IMR-90 (cell line): ENCODE data around the gene KRTAP20-2. TPM values are rescaled to one million over a fixed set of nuclear protein-coding genes. Genes with fewer than 3 reads are reported as not detected.

Source experiments
- ATAC-seq: fragments of 200-7000 bp; cut with Tn5 transposase; 2 replicates; pipeline ENCODE4 v1.9.1; 2020; ENCODE audit warnings: low read depth, mild to moderate bottlenecking, moderate library complexity
- BruUV-seq: library from RNA; stranded (reverse); fragments of 400-500 nt; replicated peaks from 2 replicates; lab custom pipeline; 2021; lab: Mats Ljungman, UMichigan
- CTCF ChIA-PET: fragments of 300-600 bp; formaldehyde crosslinking; extraction: SDS; loops from one replicate; lab custom pipeline; 2021; ENCODE audit warnings: antibody characterized with exemption; lab: Yijun Ruan, JAX
- POLR2A ChIA-PET: fragments of 300-600 bp; sonication (Branson Sonifier 250); formaldehyde crosslinking; loops from one replicate; lab custom pipeline; 2022; ENCODE audit warnings: antibody characterized with exemption; ENCODE audit not compliant: unreplicated experiment; lab: Charles Lee
- DNase-seq: peaks from one replicate; pipeline ENCODE4 v3.0.0; 2013
- H2AFZ ChIP-seq: replicated peaks from 2 replicates; pipeline ENCODE3; 2013; ENCODE audit warnings: low read length, mild to moderate bottlenecking; ENCODE audit not compliant: poor library complexity
- H2AK5ac ChIP-seq: 2 replicates; pipeline ENCODE4 v1.6.1; 2013; ENCODE audit warnings: low read depth, low read length, inconsistent platforms
- H2AK9ac ChIP-seq: replicated peaks from 2 replicates; pipeline ENCODE3; 2013; ENCODE audit warnings: mild to moderate bottlenecking, low read depth, low read length, moderate library complexity; ENCODE audit not compliant: poor library complexity
- H2BK120ac ChIP-seq: 2 replicates; pipeline ENCODE4 v1.6.1; 2013; ENCODE audit warnings: low read depth, low read length, inconsistent platforms
- H2BK15ac ChIP-seq: 3 replicates; pipeline ENCODE4 v1.6.1; 2013; ENCODE audit warnings: low read depth, low read length, inconsistent platforms
- H2BK20ac ChIP-seq: 2 replicates; pipeline ENCODE4 v1.6.1; 2013; ENCODE audit warnings: low read depth, mild to moderate bottlenecking, inconsistent platforms, low read length, moderate library complexity
- H2BK5ac ChIP-seq: 2 replicates; pipeline ENCODE4 v1.6.1; 2013; ENCODE audit warnings: mild to moderate bottlenecking, low read depth, low read length, inconsistent platforms; ENCODE audit not compliant: poor library complexity, severe bottlenecking
- H3K14ac ChIP-seq: replicated peaks from 2 replicates; pipeline ENCODE4 v1.6.1; 2013; ENCODE audit warnings: low read depth, low read length, inconsistent platforms
- H3K18ac ChIP-seq: 2 replicates; pipeline ENCODE4 v1.6.1; 2013; ENCODE audit warnings: low read depth, low read length, control low read depth
- H3K23ac ChIP-seq: 2 replicates; pipeline ENCODE4 v1.6.1; 2013; ENCODE audit warnings: low read depth, low read length, inconsistent platforms
- H3K27ac ChIP-seq: 2 replicates; pipeline ENCODE4 v1.5.1; 2013; ENCODE audit warnings: mild to moderate bottlenecking, control low read depth, low read length; ENCODE audit not compliant: insufficient read depth
- H3K27me3 ChIP-seq: 2 replicates; pipeline ENCODE4 v1.6.1; 2013; ENCODE audit warnings: low read length; ENCODE audit not compliant: control insufficient read depth, insufficient read depth
- H3K36me3 ChIP-seq: 2 replicates; pipeline ENCODE4 v1.6.1; 2013; ENCODE audit warnings: low read length, mixed read lengths; ENCODE audit not compliant: control insufficient read depth, insufficient read depth
- H3K4ac ChIP-seq: 2 replicates; pipeline ENCODE4 v1.6.1; 2013; ENCODE audit warnings: low read depth, low read length, inconsistent platforms
- H3K4me1 ChIP-seq: 2 replicates; pipeline ENCODE4 v1.6.1; 2013; ENCODE audit warnings: low read length, mixed read lengths; ENCODE audit not compliant: control insufficient read depth, insufficient read depth
- H3K4me2 ChIP-seq: 2 replicates; pipeline ENCODE4 v1.6.1; 2013; ENCODE audit warnings: low read depth, mild to moderate bottlenecking, control low read depth, low read length, moderate library complexity
- H3K4me3 ChIP-seq: 2 replicates; pipeline ENCODE4 v1.5.1; 2013; ENCODE audit warnings: low read depth, mild to moderate bottlenecking, control low read depth, low read length, moderate library complexity; ENCODE audit not compliant: insufficient read depth
- H3K56ac ChIP-seq: 2 replicates; pipeline ENCODE4 v1.6.1; 2013; ENCODE audit warnings: low read length, inconsistent platforms; ENCODE audit not compliant: insufficient read depth; ENCODE audit errors: extremely low read depth
- H3K79me1 ChIP-seq, 2 experiments: 2 replicates each; pipeline ENCODE4 v1.6.1; 2013; ENCODE audit warnings: low read length in 2 of 2, inconsistent platforms in 1 of 2, low read depth in 1 of 2
- H3K9ac ChIP-seq: 2 replicates; pipeline ENCODE4 v1.6.1; 2013; ENCODE audit warnings: low read depth, low read length, control low read depth
- H3K9me1 ChIP-seq: 2 replicates; pipeline ENCODE4 v1.6.1; 2013; ENCODE audit warnings: low read length, inconsistent platforms; ENCODE audit not compliant: insufficient read depth
- H3K9me3 ChIP-seq: 2 replicates; pipeline ENCODE4 v1.6.1; 2013; ENCODE audit warnings: low read length; ENCODE audit not compliant: control insufficient read depth, insufficient read depth
- H4K20me1 ChIP-seq: 2 replicates; pipeline ENCODE4 v1.6.1; 2013; ENCODE audit warnings: low read length, inconsistent platforms; ENCODE audit not compliant: insufficient read depth
- H4K5ac ChIP-seq: 2 replicates; pipeline ENCODE4 v1.6.1; 2013; ENCODE audit warnings: mild to moderate bottlenecking, low read depth, low read length, control low read depth
- H4K8ac ChIP-seq, 2 experiments: 2 replicates each; pipeline ENCODE4 v1.6.1; 2013; ENCODE audit warnings: low read depth in 2 of 2, low read length in 2 of 2, control low read depth in 1 of 2, inconsistent platforms in 1 of 2
- H4K91ac ChIP-seq: 2 replicates; pipeline ENCODE4 v1.6.1; 2013; ENCODE audit warnings: low read depth, low read length, inconsistent platforms; ENCODE audit not compliant: insufficient read depth
- MAZ ChIP-seq: IDR thresholded peaks from 2 replicates; pipeline ENCODE4 v1.6.1; 2012; ENCODE audit warnings: low read depth, mild to moderate bottlenecking, low read length, improper control_type of control experiment, moderate library complexity, borderline replicate concordance
- WGBS, 2 experiments: methylation state at CpG; one replicate each; pipeline versions ENCODE4 v1.1.5 to v1.1.7; 2013; ENCODE audit warnings: missing lambda C conversion rate in 2 of 2; ENCODE audit not compliant: insufficient read length in 1 of 2; ENCODE audit errors: extremely low coverage in 2 of 2; 5-methylcytosine and 5-hydroxymethylcytosine counted together
- dilution Hi-C: fragments of 300-500 bp; cut with HindIII; formaldehyde crosslinking; loops from one replicate; pipeline ENCODE4 v1.14.3; 2018; ENCODE audit warnings: low sequenced_read_pairs; ENCODE audit not compliant: unreplicated experiment
- in situ Hi-C: fragments of 300-500 bp; cut with MboI; formaldehyde crosslinking; loops from 3 replicates; pipeline ENCODE4 v1.14.3; 2019; ENCODE audit warnings: low sequenced_read_pairs, inconsistent platforms, mixed read lengths
- intact Hi-C: fragments of 100-400 bp; cut with micrococcal nuclease; formaldehyde crosslinking; loops from 2 replicates; pipeline ENCODE4 v1.10.0; 2022
- polyA plus RNA-seq, 3 experiments: library from polyadenylated mRNA; depleted of rRNA; stranded (reverse); fragments of >200 nt; gene quantifications; 2 replicates each; pipeline ENCODE4 v1.2.3, GENCODE V29; 2012; ENCODE audit warnings: low replicate concordance in 1 of 3
- total RNA-seq: library from RNA; depleted of rRNA; stranded (reverse); fragments of >200 nt; gene quantifications from 2 replicates; pipeline ENCODE4 v1.2.3, GENCODE V29; 2012
- TF ChIP-seq, protein P1 (sequence below): fragments of 150-350 bp; IDR thresholded peaks from 2 replicates; pipeline ENCODE4 v1.6.1; 2016; ENCODE audit warnings: low read depth, mild to moderate bottlenecking, low read length, moderate library complexity, borderline replicate concordance
- TF ChIP-seq, protein P2 (sequence below): fragments of 150-350 bp; IDR thresholded peaks from 2 replicates; pipeline ENCODE4 v1.6.1; 2017; ENCODE audit warnings: mild to moderate bottlenecking, antibody characterized with exemption, low read length, low read depth

Gene KRTAP20-2
- total and polyA plus RNA-seq, 2 of the 4 experiments (the other 2 are of a cell fraction) = not detected

DNA sequence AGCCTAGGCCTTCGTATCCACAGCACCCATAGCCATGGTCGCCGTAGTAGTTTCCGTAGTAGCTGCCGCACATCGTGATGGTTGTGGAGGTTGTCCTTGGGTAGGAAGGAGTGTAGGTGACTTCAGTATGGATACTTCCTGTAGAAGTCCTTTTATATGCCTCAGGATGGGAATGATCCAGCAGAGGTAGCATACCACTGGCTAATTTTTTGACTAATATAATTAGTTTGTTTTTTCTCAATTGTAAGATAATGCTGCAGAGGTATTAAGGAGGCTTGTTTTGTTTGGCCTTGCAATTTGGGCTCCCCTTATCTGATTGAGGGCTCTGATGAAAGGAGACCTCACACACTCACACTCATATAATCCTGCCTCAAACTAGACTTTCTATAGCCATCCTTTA is 36.2 kb upstream of the KRTAP20-2 start, which contains the start of gene KRTAP6-2:
Gene KRTAP6-2 (minus strand): TSS at position 101 of the 400 bp plus-strand sequence. CDS start 28 bp downstream, at position 73.
- Histone ChIP-seq H2BK5ac (no peak within 1 kb of the TSS), H3K14ac (no peak within 1 kb of the TSS), H3K9ac (no peak within 1 kb of the TSS), H3K4ac (no peak within 1 kb of the TSS), H3K79me1 (no peaks in the 10 kb centered on the region), H2AK9ac (no peak within 1 kb of the TSS), H3K4me3 (no peak within 1 kb of the TSS), H3K9me1 (no peaks in the 10 kb centered on the region), H2BK15ac (no peak within 1 kb of the TSS), H4K8ac (no peak within 1 kb of the TSS), H4K91ac (no peak within 1 kb of the TSS), H2AK5ac (no peak within 1 kb of the TSS), H2AFZ (no peak within 1 kb of the TSS), H2BK120ac (no peak within 1 kb of the TSS), H4K20me1 (no peaks in the 10 kb centered on the region), H3K9me3 (peaks cover 9% of the 10 kb centered on the region), H3K23ac (no peak within 1 kb of the TSS), H3K27ac (no peak within 1 kb of the TSS), H3K27me3 (no peaks in the 10 kb centered on the region), H3K56ac (no peak within 1 kb of the TSS), H3K4me1 (no peaks in the 10 kb centered on the region), H4K5ac (no peak within 1 kb of the TSS), H2BK20ac (no peak within 1 kb of the TSS), H3K36me3 (no peaks in the 10 kb centered on the region), H3K18ac (no peak within 1 kb of the TSS), H3K4me2 (no peak within 1 kb of the TSS)
- DNase-seq (no peak), ATAC-seq (no peak)
- ChIA-PET POLR2A (no interaction called here), CTCF (no interaction called here)
- in situ Hi-C loops (no loop called here), intact Hi-C loops (no loop called here), dilution Hi-C loops (no loop called here)
- BruUV-seq = no TSS peak
- 80% methylated on average over 1 of the region's 6 CpGs; no CpG with 5 or more reads in 1 of the 2 experiments for WGBS, 2 experiments
- TF ChIP-seq, protein P1, sequence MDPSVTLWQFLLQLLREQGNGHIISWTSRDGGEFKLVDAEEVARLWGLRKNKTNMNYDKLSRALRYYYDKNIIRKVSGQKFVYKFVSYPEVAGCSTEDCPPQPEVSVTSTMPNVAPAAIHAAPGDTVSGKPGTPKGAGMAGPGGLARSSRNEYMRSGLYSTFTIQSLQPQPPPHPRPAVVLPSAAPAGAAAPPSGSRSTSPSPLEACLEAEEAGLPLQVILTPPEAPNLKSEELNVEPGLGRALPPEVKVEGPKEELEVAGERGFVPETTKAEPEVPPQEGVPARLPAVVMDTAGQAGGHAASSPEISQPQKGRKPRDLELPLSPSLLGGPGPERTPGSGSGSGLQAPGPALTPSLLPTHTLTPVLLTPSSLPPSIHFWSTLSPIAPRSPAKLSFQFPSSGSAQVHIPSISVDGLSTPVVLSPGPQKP = no peak
- TF ChIP-seq, protein P2, sequence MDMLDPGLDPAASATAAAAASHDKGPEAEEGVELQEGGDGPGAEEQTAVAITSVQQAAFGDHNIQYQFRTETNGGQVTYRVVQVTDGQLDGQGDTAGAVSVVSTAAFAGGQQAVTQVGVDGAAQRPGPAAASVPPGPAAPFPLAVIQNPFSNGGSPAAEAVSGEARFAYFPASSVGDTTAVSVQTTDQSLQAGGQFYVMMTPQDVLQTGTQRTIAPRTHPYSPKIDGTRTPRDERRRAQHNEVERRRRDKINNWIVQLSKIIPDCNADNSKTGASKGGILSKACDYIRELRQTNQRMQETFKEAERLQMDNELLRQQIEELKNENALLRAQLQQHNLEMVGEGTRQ = no peak
- no peak for TF ChIP-seq MAZ
